Measurements from ENCODE around the gene BMP5.
"Not testable (repeated sequence)": the region's sequence is repeated elsewhere in the genome, so short reads cannot be mapped to it uniquely, and the experiment has no call there.

Gene BMP5

GRCh38 chr6:55875400-55875799, at the start of gene BMP5:
Gene BMP5 (minus strand): TSS chr6:55875590. CDS start chr6:55874865, 725 bp downstream.
- in situ Hi-C loops (cut with MboI; ENCODE audit: low pct_unique_long_range_greater_than_20kb, low sequenced_read_pairs), result no loop called here
- DNase-seq, result no peak

DNA sequence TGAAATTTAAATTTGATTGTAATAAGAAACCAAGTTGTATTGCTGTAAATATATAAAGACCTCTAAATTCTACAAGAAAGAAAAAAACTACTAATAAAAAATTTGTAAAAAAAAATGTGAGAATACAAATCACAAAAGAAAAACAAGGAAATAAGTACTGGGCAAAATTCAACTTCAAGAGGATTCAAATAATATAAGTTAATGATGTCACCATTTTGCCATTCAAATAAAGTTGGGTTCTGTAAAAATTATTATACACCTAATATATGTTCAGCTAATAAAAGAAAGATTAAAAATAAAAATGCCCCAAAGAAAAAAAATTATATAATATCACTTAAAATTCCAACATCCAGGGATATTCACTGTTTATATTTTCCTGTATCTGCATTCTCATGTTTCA, 47.0 kb upstream of the BMP5 start:
- in situ Hi-C loops (cut with MboI; ENCODE audit: low pct_unique_long_range_greater_than_20kb, low sequenced_read_pairs), result no loop called here
- no peak for DNase-seq

DNA sequence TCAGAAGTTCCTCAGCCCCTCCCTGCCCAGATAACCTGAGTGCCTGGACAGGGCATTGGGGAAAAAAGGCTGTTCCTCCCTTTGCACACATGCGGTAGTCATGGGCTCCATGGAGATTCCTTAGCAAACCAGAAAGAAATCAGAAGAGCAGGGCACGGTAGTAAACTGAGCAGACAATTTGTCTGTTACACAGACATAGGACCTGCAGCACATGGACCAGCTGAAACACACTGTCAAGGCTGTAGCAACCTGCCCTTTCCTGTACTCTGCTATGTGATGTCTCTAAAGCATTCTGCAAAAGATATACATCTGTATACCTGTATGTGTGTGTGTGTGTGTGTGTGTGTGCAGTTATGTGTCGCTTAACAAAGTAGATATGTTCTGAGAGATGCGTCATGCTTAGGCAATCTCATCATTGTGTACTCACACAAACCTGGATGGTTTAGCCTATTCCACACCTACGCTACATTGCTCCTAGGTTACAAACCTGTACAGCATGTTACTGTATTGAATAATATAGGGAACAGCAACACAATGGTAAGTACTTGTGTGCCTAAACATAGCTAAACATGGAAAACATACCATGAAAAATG, 44.4 kb upstream of the BMP5 start:
- DNase-seq, result no peak
- in situ Hi-C loops (cut with MboI; ENCODE audit: low pct_unique_long_range_greater_than_20kb, low sequenced_read_pairs), result no loop called here

DNA sequence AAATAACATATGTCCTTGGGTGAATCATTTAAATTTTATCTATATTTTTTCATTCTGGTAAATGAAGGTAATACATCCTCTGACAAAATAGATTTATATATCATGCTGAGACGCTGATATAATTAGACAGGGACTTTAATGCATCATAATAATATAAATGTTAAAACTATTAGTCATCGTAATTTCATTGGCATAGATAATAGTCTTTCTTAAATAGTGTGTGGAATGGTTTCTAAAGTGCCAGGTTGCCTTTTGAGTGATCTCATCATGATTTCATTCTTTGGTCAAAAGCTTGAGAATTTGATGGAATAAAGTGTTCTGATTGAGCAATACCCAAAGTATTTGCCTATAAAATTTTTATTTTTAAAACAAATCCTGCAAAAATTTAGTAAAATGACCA, 43.2 kb upstream of the BMP5 start:
- in situ Hi-C loops (cut with MboI; ENCODE audit: low pct_unique_long_range_greater_than_20kb, low sequenced_read_pairs), result no loop called here

DNA sequence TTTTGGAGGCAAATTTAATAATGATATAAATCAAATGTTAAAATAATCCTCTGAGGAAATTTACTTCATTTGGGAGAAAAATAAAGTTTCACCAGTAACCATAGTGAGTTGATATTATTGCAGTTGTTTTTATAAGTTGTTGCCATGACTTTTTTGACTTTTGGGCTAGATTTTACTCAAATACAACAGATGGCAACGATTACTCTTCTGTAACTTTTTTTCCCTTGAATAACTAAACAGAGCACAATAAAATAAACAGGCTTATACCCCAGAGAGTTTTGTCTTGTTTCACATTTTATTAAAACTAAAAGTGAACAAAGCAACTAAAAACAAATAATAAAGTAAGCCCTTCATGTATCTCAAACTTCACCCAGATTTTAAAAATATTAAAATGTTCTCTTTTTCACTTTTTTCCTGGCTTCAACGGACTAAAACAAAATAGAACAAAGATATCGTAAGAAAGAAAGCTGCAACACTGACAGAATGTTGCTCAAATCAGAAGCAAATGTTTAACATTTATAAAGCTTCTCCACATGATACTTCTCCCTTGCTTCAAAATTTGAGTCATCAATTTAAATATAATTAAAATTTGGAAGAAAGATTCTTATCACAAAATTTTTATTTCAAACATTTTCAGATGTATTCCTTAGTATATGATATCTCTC, 42.5 kb upstream of the BMP5 start:
- no peak for DNase-seq
- in situ Hi-C loops (cut with MboI; ENCODE audit: low pct_unique_long_range_greater_than_20kb, low sequenced_read_pairs), result no loop called here

More for the DNA sequence above, 43.2 kb upstream of the BMP5 start:
- DNase-seq, result no peak

DNA sequence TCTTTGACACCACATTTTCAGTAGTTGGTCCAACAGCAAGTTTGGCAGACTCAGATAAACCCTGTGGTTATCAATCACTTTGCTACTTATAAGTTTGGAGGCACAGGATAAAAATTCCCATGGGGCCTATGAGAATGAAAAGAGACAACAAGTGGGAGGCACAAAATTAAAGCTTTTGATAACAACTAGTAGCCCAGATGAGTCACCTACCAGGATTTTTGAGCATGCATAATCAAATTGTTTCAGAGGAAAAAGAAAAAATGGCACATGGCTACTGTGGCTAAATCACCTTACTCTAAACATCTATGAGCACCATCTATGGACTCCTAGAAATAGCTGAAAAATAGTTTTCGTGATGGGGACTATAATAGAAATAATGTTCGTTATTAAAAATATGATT, 40.8 kb upstream of the BMP5 start:
- in situ Hi-C loops (cut with MboI; ENCODE audit: low pct_unique_long_range_greater_than_20kb, low sequenced_read_pairs), result no loop called here
- DNase-seq, result no peak

- DNase-seq, result no peak
- in situ Hi-C loops (cut with MboI; ENCODE audit: low pct_unique_long_range_greater_than_20kb, low sequenced_read_pairs), result no loop called here
These were observed 38.1 kb upstream of the BMP5 start for GRCh38 chr6:55913228-55914195.

DNA sequence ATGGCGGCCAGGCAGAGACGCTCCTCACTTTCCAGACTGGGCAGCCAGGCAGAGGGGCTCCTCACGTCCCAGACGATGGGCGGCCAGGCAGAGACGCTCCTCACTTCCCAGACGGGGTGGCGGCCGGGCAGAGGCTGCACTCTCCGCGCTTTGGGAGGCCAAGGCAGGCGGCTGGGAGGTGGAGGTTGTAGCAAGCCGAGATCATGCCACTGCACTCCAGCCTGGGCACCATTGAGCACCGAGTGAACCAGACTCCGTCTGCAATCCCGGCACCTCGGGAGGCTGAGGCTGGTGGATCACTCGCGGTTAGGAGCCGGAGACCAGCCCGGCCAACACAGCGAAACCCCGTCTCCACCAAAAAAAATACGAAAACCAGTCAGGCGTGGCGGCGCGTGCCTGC, 35.1 kb upstream of the BMP5 start:
- in situ Hi-C loops (cut with MboI; ENCODE audit: low pct_unique_long_range_greater_than_20kb, low sequenced_read_pairs); DNase-seq: not testable (repeated sequence)

GRCh38 chr6:55909911-55910310, 34.5 kb upstream of the BMP5 start:
- in situ Hi-C loops (cut with MboI; ENCODE audit: low pct_unique_long_range_greater_than_20kb, low sequenced_read_pairs), result not testable (repeated sequence)

GRCh38 chr6:55902796-55903195, 27.4 kb upstream of the BMP5 start:
- in situ Hi-C loops (cut with MboI; ENCODE audit: low pct_unique_long_range_greater_than_20kb, low sequenced_read_pairs), result no loop called here
- no peak for DNase-seq

More at GRCh38 chr6:55909911-55910310, 34.5 kb upstream of the BMP5 start:
- not testable (repeated sequence) for DNase-seq

DNA sequence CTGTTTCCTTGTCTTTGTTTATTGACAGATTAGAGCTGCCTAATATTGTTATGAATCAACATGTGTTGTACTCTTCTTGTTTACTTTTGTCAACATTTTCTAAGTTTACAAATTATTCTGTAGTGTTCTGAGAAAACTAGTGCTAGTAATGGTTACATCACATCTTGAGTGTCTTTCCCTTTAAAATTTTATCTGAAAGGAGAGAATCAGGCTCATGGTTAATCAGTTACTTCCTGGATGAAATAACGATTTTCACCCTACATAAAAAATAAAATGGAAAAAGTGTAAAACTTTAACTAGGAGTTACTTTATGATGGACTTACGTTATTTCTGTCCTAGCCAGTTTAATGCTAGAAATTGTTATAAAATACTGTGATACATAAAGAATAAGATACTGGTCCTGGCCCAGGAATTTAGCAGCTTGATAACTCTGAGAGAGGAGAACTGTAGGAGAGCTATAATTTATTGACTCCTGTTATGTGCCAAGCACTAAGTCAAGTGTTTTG, 26.4 kb upstream of the BMP5 start:
- in situ Hi-C loops (cut with MboI; ENCODE audit: low pct_unique_long_range_greater_than_20kb, low sequenced_read_pairs), result no loop called here

GRCh38 chr6:55898342-55898741, 23.0 kb upstream of the BMP5 start:
- in situ Hi-C loops (cut with MboI; ENCODE audit: low pct_unique_long_range_greater_than_20kb, low sequenced_read_pairs), result no loop called here
- DNase-seq, result no peak

More for the DNA sequence above, 26.4 kb upstream of the BMP5 start:
- no peak for DNase-seq

- in situ Hi-C loops (cut with MboI; ENCODE audit: low pct_unique_long_range_greater_than_20kb, low sequenced_read_pairs), result no loop called here
- DNase-seq, result no peak
These were observed 22.0 kb upstream of the BMP5 start for GRCh38 chr6:55897346-55897745.

- DNase-seq, result no peak
- in situ Hi-C loops (cut with MboI; ENCODE audit: low pct_unique_long_range_greater_than_20kb, low sequenced_read_pairs), result no loop called here
These were observed 20.8 kb upstream of the BMP5 start for GRCh38 chr6:55895972-55896730.

DNA sequence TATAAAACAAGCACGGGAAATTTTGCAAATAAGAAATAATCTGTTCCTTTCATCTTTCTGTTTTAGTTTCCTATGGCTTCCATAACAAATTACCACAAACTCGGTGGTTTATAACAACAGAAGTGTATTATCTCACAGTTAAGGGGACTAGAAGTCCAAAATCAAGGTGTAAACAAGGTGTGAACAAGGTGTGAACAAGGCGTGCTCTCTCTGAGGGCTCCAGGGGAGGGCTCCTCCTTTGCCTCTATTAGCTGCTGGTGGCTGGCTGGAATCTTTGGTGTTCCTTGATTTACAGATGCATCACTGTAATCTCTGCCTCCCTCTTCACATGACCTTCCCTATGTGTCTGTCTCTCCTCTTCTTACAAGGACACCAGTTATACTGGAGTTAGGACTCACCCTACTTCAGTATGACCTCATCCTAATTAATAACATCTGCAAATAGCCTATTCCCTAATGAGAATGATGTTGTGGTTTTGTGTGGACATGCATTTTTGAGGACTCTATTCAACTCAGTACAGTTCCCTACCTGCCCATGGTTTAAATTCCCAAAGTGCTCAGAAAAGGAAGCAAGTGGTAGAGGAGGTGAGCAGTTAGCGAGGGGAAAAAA, 17.5 kb upstream of the BMP5 start:
- in situ Hi-C loops (cut with MboI; ENCODE audit: low pct_unique_long_range_greater_than_20kb, low sequenced_read_pairs), result no loop called here
- DNase-seq, result no peak

DNA sequence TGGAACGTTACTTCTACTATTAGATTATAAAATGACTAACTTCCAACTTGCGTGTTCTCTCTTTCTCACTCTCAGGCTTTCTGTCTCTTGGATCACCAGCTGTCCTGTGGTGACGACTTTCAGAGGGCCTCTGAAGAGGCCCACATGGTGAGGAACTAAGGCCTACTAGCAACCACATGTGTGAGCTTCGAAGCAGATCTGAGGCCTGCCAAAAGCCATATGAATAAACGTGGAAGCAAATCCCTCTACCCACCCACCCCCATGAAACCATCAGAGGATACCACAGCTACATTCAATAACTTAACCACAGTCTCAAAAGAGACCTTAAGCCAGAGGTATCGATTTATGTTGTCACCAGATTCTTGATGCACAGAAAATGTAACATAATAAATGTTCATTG, 13.5 kb upstream of the BMP5 start:
- DNase-seq, result no peak
- in situ Hi-C loops (cut with MboI; ENCODE audit: low pct_unique_long_range_greater_than_20kb, low sequenced_read_pairs), result no loop called here

DNA sequence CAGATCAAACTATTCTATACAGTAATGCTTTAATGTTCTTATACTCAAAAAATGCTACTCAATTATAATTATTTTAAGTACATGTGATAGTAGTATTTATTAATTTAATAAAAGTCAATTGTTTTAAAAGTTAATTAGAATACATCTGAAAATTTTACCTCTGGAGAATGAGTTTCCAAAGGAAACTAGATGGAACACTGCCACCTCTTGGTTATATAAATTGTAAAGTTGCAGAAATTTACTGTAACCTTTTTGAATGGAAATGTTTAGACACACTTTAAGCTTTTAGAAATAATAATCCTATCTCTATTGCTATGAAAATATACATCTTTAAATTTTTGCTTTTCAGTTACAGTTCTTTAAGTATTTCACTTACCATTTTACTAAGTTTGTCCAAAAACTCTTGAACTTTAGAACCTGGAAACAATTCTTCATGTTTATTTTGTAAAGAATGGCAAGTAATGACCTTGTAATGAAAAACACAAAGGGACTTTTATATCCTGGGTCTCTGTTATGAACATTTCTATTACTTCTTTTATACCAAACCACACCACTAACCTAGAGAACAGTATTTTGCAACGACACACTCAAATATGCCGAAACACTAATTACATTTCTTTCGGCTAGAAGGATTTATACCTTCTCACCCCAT, 10.9 kb upstream of the BMP5 start:
- in situ Hi-C loops (cut with MboI; ENCODE audit: low pct_unique_long_range_greater_than_20kb, low sequenced_read_pairs), result no loop called here
- DNase-seq, result peak; percentile 11
